Measurements from ENCODE around the gene TRIM3.

DNA sequence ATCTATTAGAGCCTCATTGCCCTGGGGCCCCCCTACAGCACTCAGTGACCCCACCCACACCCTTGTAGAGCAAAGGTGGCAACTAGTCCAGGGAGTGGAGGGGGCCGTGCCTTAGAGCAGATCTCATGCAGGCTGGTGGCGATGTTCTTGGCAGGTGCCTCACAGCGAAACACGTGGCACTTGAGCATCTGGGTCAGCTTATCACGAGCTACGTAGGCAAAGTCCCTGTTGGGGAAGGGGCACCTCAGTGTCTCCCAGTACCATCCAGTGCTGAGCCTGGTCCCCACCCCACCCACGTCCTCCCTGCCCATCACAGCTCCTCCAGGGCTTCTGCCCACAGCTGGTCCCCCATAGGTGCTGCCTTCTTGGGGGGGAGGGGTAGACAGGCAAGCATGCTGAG, 72.3 kb downstream of the TRIM3 start:
- TF ChIP-seq, protein P1, sequence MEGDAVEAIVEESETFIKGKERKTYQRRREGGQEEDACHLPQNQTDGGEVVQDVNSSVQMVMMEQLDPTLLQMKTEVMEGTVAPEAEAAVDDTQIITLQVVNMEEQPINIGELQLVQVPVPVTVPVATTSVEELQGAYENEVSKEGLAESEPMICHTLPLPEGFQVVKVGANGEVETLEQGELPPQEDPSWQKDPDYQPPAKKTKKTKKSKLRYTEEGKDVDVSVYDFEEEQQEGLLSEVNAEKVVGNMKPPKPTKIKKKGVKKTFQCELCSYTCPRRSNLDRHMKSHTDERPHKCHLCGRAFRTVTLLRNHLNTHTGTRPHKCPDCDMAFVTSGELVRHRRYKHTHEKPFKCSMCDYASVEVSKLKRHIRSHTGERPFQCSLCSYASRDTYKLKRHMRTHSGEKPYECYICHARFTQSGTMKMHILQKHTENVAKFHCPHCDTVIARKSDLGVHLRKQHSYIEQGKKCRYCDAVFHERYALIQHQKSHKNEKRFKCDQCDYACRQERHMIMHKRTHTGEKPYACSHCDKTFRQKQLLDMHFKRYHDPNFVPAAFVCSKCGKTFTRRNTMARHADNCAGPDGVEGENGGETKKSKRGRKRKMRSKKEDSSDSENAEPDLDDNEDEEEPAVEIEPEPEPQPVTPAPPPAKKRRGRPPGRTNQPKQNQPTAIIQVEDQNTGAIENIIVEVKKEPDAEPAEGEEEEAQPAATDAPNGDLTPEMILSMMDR (IDR thresholded peaks at IDR 0.05) = no peak
- no peak for TF ChIP-seq POLR2A (IDR thresholded peaks at IDR 0.05)
